CD4-positive, alpha-beta T cell treated with Interleukin-1 beta for 1 hour (primary cell): ENCODE measurements around the gene PLCD4.
A peak's percentile ranks its signal among the peaks of the same experiment; 100 is the strongest.

Experiments
- DNase-seq, 2 donors: peaks; one replicate each; pipeline ENCODE4 v3.0.0-alpha.2; 2020 to 2022

PLCD4 gene

DNA sequence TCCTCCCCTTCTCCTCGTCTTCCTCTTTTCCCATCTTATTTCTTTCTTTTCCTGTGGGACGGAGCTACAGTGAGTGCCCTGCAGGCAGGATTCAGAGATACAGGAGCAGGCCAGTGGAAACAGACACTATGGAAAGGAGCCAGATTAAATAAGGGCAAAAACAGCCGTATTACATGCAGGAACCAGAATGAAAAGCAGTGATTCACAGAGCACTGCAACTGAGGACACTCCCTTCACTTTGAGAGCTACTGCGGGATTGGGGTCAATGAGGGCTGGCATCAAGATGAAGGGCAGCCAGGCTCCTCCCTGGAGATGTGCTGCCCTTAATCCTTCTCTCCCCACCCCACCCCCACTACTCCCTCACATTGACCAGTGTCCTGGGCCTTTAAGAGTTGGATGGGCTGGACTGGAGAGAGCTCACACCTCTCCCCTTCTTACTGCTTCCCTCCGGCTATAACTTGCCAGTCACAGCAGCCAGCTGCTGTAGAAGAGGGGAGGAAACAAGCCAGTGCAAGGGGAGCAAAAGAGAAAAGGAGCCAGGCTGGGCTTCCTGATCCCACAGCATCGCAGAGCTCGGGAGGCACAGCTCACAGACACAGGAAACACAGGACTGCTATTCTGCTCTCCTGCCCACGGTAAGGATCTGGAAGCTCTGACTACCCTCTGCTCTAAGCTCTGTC, at the start of gene PLCD4:
PLCD4 (plus strand) TSS at position 464 of the 680 bp plus-strand sequence. CDS start 7,841 bp downstream, outside the sequence.
- DNase-seq, result no peak

GRCh38 chr2:218557941-218558340, 49.8 kb upstream of the PLCD4 start:
- DNase-seq, result no peak

DNA sequence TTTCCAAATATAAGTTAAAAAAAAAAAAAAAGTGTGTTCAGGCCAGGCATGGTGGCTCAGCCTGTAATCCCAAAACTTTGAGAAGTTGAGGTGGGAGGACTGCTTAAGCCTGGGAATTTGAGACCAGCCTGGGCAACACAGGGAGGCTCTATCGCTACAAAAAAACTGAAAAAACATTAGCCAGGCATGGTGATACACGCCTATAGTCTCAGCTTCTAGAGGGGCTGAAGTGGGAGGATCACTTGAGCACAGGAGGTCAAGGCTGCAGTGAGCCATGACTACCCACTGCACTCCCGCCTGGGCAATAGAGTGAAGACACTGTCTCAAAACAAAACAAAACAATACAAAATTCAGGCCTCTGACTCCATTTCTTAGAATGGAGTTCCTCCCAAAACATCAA, 48.7 kb upstream of the PLCD4 start:
- no peak for DNase-seq

- DNase-seq, result no peak
These were observed 43.6 kb upstream of the PLCD4 start for GRCh38 chr2:218564056-218564455.

DNA sequence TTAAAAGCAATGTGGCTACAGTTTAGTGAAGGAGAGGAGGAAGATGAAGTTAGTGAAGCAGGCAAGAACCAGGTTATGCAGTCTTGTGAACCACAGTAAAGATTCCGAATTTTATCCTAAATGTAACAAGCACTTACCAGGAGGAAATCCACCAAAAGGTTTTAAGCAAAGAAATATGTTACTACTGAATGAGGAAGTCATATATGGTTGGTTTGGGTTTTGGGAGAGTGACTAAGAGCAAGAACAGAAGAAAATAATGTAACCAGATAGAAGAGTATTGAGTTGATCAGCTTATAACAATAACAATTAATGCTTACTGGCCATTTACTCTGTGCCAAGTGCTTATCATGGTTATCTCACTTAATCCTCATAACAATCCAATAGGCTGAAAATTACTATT, 41.4 kb upstream of the PLCD4 start:
- no peak for DNase-seq

DNA sequence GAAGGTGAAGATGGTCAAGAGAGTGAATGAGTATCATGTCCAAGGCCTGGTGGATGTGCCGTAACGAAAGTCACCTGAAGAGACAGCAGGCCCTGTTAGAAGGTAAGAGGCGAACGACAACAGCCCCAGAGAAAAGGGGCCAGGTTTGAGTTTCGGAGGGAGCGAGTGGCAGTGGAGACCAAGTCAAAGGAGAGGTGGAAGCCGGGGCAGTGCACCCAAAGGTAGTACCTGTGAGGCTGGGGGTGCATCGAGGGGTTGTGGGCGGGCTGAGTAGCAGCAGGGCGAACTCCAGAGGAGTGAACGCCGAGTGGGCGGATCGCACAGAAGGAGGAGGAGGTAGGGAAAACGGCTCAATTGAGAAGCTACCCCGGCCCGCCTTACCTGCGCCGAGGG, 39.9 kb upstream of the PLCD4 start:
- peak; percentile 76 to 78 for DNase-seq

- peak; percentile 99 to 100 for DNase-seq
These were observed 39.3 kb upstream of the PLCD4 start, which contains the start of the genes CNOT9 and USP37 for GRCh38 chr2:218568190-218569037. TSS of gene CNOT9 (plus strand) at chr2:218568839. CDS start at chr2:218568955, 116 bp downstream. TSS of gene USP37 (minus strand) at chr2:218568351. CDS start at chr2:218558653, 9,698 bp downstream.

- peak; percentile 75 to 78 for DNase-seq
These were observed 38.7 kb upstream of the PLCD4 start for GRCh38 chr2:218569038-218569431.

- DNase-seq, result peak; percentile 12 to 52
These were observed 37.8 kb upstream of the PLCD4 start for GRCh38 chr2:218569661-218570500.

DNA sequence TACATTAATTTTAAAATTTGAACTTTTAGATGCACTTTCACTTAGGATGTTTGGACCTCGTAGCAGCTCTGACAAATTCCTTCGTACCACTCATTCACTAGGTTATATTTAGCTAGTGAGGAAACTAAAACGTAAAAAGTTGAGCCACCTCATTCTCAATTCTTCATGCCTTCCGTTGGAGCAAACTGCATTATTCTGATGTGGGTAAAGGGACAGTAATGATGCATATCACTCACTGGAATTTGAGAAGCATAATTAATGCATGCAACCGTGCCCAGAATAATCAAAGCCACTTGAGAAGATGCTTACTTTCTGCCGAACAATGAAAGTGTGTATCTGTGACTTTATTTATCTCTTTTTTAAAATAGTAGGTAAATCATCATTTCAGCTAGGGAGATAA, 36.8 kb upstream of the PLCD4 start:
- peak in 1 of 2 donors; percentile 10 for DNase-seq

- DNase-seq, result no peak
These were observed 30.8 kb upstream of the PLCD4 start for GRCh38 chr2:218576854-218577253.

DNA sequence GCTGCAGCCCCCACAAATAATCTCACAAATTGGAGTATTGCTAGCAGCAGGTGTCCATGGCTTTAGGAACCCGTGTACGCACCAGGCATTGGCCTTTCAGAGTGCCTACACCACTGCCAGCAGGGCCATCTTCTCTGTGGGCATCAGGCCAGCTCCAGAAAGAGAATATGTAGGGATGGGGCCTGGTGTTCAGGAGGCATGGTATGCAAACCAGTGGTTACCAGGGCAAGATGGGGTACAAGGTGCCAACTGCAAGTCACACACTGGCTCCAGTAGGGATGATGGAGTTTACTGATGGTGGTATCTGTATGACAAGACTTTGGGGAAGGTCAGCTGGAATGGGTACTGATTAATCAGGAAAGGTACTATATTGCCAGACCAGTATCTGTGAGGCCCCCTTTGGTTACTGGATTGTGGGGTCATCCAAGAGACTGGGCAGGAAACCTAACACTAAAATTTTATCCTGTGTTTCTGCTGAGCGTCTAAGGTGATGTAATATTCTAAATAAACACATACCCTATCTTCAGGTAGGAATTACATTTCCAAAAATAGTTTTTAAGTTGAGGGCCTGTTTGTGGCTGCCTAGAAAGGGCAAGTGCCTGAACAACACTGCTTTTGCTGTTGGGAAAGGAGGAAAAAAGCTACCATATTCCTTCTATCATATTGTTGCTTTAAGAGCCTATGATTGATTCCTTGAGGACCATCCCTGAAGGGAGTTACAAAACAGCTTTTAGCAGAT, 30.0 kb upstream of the PLCD4 start:
- no peak for DNase-seq

- DNase-seq, result no peak
These were observed 29.3 kb upstream of the PLCD4 start for GRCh38 chr2:218578272-218578877.

GRCh38 chr2:218582076-218582475, 25.6 kb upstream of the PLCD4 start:
- DNase-seq, result no peak

- no peak for DNase-seq
These were observed 23.5 kb upstream of the PLCD4 start for GRCh38 chr2:218583983-218584850.

DNA sequence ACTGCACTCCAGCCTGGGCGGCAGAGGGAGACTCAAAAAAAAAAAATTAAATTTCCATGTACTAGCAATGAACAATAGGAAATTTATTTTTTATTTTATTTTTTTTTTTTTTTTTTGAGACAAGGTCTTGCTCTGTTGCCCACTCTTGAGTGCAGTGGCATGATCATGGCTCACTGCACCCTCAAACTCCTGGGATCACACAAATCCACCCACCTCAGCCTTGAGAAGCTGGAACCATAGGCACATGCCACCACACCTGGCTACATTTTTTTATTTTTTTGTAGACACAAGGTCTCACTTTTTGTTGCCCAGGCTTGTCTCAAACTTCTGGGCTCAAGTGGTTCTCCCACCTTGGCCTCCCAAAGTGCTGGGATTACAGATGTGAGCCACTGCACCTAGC, 22.2 kb upstream of the PLCD4 start:
- DNase-seq, result no peak

DNA sequence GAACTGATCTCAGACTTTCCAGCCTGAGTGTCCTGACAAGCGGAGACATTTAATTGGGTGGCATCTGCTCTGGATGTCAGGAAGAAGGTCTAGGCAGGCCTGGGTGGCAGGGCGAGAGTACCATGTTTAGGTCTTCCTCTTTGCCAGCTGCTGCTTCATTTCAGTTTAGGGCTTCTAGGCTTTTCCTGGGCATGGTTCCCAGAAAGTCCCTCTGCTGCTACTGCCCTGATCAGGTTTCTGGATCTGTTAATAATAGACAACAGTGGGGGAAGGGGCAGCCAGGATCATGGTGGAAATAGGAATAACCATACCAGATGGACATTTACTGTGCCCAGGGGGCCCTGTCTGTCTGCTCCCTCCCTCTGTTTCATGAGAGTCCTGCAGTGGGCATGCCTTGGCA, 2.3 kb upstream of the PLCD4 start:
- no peak for DNase-seq

DNA sequence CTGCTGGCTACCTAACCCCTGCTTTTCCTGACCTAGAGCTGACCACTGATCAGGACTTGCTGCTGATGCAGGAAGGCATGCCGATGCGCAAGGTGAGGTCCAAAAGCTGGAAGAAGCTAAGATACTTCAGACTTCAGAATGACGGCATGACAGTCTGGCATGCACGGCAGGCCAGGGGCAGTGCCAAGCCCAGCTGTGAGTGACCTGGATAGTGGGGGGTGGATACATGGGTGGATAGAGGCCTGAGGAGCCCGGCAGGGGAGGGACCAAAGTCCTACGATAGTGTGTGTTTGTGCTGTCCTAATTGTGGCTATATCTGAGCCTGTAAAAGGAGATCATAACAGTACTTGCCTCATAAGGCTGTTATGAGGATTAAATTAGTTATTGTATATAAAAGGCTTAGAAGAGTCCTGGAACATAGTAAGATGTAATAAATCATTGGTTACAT, 8.2 kb downstream of the PLCD4 start:
- no peak for DNase-seq

DNA sequence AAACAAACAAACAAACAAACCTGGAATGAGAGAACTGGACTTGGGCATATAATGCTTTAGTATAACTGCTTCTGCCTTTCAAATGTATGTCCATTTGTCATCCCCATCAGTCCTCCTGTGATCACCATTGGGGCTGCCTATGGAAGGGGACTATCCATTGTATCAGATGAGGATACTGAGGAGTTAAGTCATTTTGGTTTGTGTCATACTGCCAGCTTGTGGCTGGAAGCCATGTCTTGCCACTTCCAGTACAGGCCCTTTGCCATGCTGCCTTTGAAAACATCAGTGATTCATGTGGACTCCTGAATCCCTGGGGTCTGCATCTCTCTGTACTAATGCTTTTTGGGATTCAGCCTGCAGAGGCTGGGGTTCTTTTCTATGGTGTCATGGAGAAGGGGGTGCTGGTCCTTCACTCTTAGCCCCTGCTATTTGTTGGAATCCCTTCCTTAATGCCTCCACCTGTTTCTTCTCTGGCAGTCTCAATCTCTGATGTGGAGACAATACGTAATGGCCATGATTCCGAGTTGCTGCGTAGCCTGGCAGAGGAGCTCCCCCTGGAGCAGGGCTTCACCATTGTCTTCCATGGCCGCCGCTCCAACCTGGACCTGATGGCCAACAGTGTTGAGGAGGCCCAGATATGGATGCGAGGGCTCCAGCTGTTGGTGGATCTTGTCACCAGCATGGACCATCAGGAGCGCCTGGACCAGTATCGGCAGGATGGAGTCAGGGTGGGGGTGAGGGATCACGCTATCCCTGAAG, 10.6 kb downstream of the PLCD4 start:
- no peak for DNase-seq

DNA sequence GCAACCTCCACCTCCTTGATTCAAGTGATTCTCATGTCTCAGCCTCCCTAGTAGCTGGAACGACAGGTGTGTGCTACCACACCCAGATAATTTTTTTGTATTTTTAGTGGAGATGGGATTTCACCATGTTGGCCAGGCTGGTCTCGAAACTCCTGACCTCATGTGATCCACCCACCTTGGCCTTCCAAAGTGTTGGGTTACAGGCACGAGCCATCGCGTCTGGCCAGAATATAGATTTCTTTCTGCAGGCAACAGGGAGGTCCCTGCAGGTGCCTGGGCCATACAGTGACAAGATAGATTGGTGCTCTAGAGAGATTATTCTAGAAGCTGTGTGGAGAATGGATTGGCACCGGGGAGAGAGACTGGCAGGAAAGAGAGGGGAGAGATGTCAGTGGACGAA, 13.3 kb downstream of the PLCD4 start:
- DNase-seq, result no peak
